ENCODE data around the gene AUH. TPM values are rescaled to one million over a fixed set of nuclear protein-coding genes. Genes with fewer than 3 reads are reported as not detected.

AUH gene
- total and polyA plus RNA-seq, 2 experiments from 2014 or later: 9.9 to 18.3 TPM

GRCh38 chr9:91334053-91334452 lies 27.7 kb downstream of the AUH start:
- H3K9me3 ChIP-seq (ENCODE audit: low read depth): no peaks in the 10 kb centered on the region
- peak; percentile 48 for DNase-seq
- in situ Hi-C loops (cut with MboI): no loop called here
- no peak overlapping the region for H2AFZ ChIP-seq
- H3K4me1 ChIP-seq (ENCODE audit: insufficient read depth): no peaks in the 10 kb centered on the region
- H3K9ac ChIP-seq: no peak overlapping the region
- TF ChIP-seq EZH2phosphoT487 (IDR thresholded peaks at IDR 0.05; ENCODE audit: insufficient read depth, low read depth): no peak
- no peak for TF ChIP-seq EZH2 (IDR thresholded peaks at IDR 0.05; ENCODE audit: insufficient read depth, poor library complexity, severe bottlenecking)
- no peaks in the 10 kb centered on the region for H3F3A ChIP-seq (ENCODE audit: insufficient read depth)
- no peaks in the 10 kb centered on the region for H3K36me3 ChIP-seq (ENCODE audit: low read depth)
- no peaks in the 10 kb centered on the region for H3K27me3 ChIP-seq (replicated peaks; ENCODE audit: insufficient read depth)
- H3K4me3 ChIP-seq: no peak overlapping the region
- H3K27ac ChIP-seq: no peak overlapping the region
- WGBS, 2 experiments (ENCODE audit: low coverage in 1 of 2, low lambda C conversion rate in 2 of 2, missing lambda C conversion rate in 2 of 2): 81% methylated on average over 4 of the region's 4 CpGs
- no peak overlapping the region for H3K4me2 ChIP-seq (ENCODE audit: unreplicated experiment)
- H3K79me2 ChIP-seq (ENCODE audit: insufficient read depth): no peaks in the 10 kb centered on the region
- no peaks in the 10 kb centered on the region for H4K20me1 ChIP-seq (ENCODE audit: insufficient read depth)
- no peaks in the 10 kb centered on the region for H3K9me2 ChIP-seq (ENCODE audit: insufficient read depth)

- H3K4me3 ChIP-seq: no peak overlapping the region
- DNase-seq: no peak
- no peak overlapping the region for H3K9ac ChIP-seq
- no peaks in the 10 kb centered on the region for H3F3A ChIP-seq (ENCODE audit: insufficient read depth)
- no peak overlapping the region for H2AFZ ChIP-seq
- no peaks in the 10 kb centered on the region for H3K9me2 ChIP-seq (ENCODE audit: insufficient read depth)
- H3K4me1 ChIP-seq (ENCODE audit: insufficient read depth): no peaks in the 10 kb centered on the region
- no peaks in the 10 kb centered on the region for H3K9me3 ChIP-seq (ENCODE audit: low read depth)
- H3K27ac ChIP-seq: no peak overlapping the region
- no peaks in the 10 kb centered on the region for H3K79me2 ChIP-seq (ENCODE audit: insufficient read depth)
- WGBS, 2 experiments (ENCODE audit: low coverage in 1 of 2, low lambda C conversion rate in 2 of 2, missing lambda C conversion rate in 2 of 2): 58 to 65% methylated on average over 1 of the region's 1 CpG
- H3K4me2 ChIP-seq (ENCODE audit: unreplicated experiment): no peak overlapping the region
- no peaks in the 10 kb centered on the region for H3K36me3 ChIP-seq (ENCODE audit: low read depth)
- no peaks in the 10 kb centered on the region for H4K20me1 ChIP-seq (ENCODE audit: insufficient read depth)
- in situ Hi-C loops (cut with MboI): no loop called here
- TF ChIP-seq EZH2 (IDR thresholded peaks at IDR 0.05; ENCODE audit: insufficient read depth, poor library complexity, severe bottlenecking) (no peak), EZH2phosphoT487 (IDR thresholded peaks at IDR 0.05; ENCODE audit: insufficient read depth, low read depth) (no peak)
- no peaks in the 10 kb centered on the region for H3K27me3 ChIP-seq (replicated peaks; ENCODE audit: insufficient read depth)
Measured at GRCh38 chr9:91333551-91333950, 28.2 kb downstream of the AUH start.

- Histone ChIP-seq H3K4me1 (ENCODE audit: insufficient read depth) (no peaks in the 10 kb centered on the region), H3K9me3 (ENCODE audit: low read depth) (no peaks in the 10 kb centered on the region), H3F3A (ENCODE audit: insufficient read depth) (no peaks in the 10 kb centered on the region), H3K79me2 (ENCODE audit: insufficient read depth) (no peaks in the 10 kb centered on the region), H3K36me3 (ENCODE audit: low read depth) (no peaks in the 10 kb centered on the region), H3K9me2 (ENCODE audit: insufficient read depth) (no peaks in the 10 kb centered on the region), H3K9ac (no peak overlapping the region), H2AFZ (no peak overlapping the region), H3K4me2 (ENCODE audit: unreplicated experiment) (no peak overlapping the region), H3K27ac (no peak overlapping the region), H3K4me3 (no peak overlapping the region), H3K27me3 (replicated peaks; ENCODE audit: insufficient read depth) (no peaks in the 10 kb centered on the region), H4K20me1 (ENCODE audit: insufficient read depth) (no peaks in the 10 kb centered on the region)
- in situ Hi-C loops (cut with MboI): no loop called here
- WGBS, 2 experiments (ENCODE audit: low coverage in 1 of 2, low lambda C conversion rate in 2 of 2, missing lambda C conversion rate in 2 of 2): 82% methylated on average over 11 to 12 of the region's 12 CpGs
- no peak for DNase-seq
- TF ChIP-seq EZH2 (IDR thresholded peaks at IDR 0.05; ENCODE audit: insufficient read depth, poor library complexity, severe bottlenecking) (no peak), EZH2phosphoT487 (IDR thresholded peaks at IDR 0.05; ENCODE audit: insufficient read depth, low read depth) (no peak)
Measured at GRCh38 chr9:91332546-91333231, 29.0 kb downstream of the AUH start.

GRCh38 chr9:91331849-91332248 lies 29.9 kb downstream of the AUH start:
- in situ Hi-C loops (cut with MboI): no loop called here
- no peak for TF ChIP-seq EZH2phosphoT487 (IDR thresholded peaks at IDR 0.05; ENCODE audit: insufficient read depth, low read depth)
- Histone ChIP-seq H2AFZ (no peak overlapping the region), H3K36me3 (ENCODE audit: low read depth) (no peaks in the 10 kb centered on the region), H3K4me3 (no peak overlapping the region), H3K9ac (no peak overlapping the region), H3F3A (ENCODE audit: insufficient read depth) (no peaks in the 10 kb centered on the region), H3K9me3 (ENCODE audit: low read depth) (no peaks in the 10 kb centered on the region), H4K20me1 (ENCODE audit: insufficient read depth) (no peaks in the 10 kb centered on the region), H3K79me2 (ENCODE audit: insufficient read depth) (no peaks in the 10 kb centered on the region), H3K27me3 (replicated peaks; ENCODE audit: insufficient read depth) (no peaks in the 10 kb centered on the region), H3K27ac (no peak overlapping the region), H3K9me2 (ENCODE audit: insufficient read depth) (no peaks in the 10 kb centered on the region), H3K4me1 (ENCODE audit: insufficient read depth) (no peaks in the 10 kb centered on the region), H3K4me2 (ENCODE audit: unreplicated experiment) (no peak overlapping the region)
- DNase-seq: no peak
- WGBS, 2 experiments (ENCODE audit: low coverage in 1 of 2, low lambda C conversion rate in 2 of 2, missing lambda C conversion rate in 2 of 2): 93 to 94% methylated on average over 7 of the region's 7 CpGs
